Duodenal mucosa (tissue), 2 donors: ENCODE results near the gene TMEM30A.

ENCODE experiments used
- H3K27ac ChIP-seq: one replicate; pipeline ENCODE4 v1.7.0; 2013; ENCODE audit warnings: low read depth, low read length
- H3K27me3 ChIP-seq, 2 donors: one replicate each; pipeline ENCODE4 v1.7.0; 2013; ENCODE audit warnings: low read length in 2 of 2, control low read depth in 1 of 2; ENCODE audit not compliant: insufficient read depth in 2 of 2, control insufficient read depth in 1 of 2
- H3K36me3 ChIP-seq, 2 donors: one replicate each; pipeline ENCODE4 v1.7.0; 2013; ENCODE audit warnings: low read length in 2 of 2, control low read depth in 1 of 2; ENCODE audit not compliant: insufficient read depth in 2 of 2, control insufficient read depth in 1 of 2
- H3K4me1 ChIP-seq, 2 donors: one replicate each; pipeline ENCODE4 v1.7.0; 2013; ENCODE audit warnings: low read length in 2 of 2, control low read depth in 1 of 2; ENCODE audit not compliant: insufficient read depth in 2 of 2, control insufficient read depth in 1 of 2
- H3K4me3 ChIP-seq, 2 donors: one replicate each; pipeline ENCODE4 v1.7.0; 2013; ENCODE audit warnings: low read length in 2 of 2, low read depth in 1 of 2
- H3K9ac ChIP-seq, 2 donors: one replicate each; pipeline ENCODE4 v1.7.0; 2013; ENCODE audit warnings: low read length in 2 of 2, low read depth in 1 of 2
- H3K9me3 ChIP-seq, 2 donors: one replicate each; pipeline ENCODE4 v1.7.0; 2013; ENCODE audit warnings: low read length in 2 of 2, control low read depth in 1 of 2; ENCODE audit not compliant: control insufficient read depth in 1 of 2

Gene TMEM30A

DNA sequence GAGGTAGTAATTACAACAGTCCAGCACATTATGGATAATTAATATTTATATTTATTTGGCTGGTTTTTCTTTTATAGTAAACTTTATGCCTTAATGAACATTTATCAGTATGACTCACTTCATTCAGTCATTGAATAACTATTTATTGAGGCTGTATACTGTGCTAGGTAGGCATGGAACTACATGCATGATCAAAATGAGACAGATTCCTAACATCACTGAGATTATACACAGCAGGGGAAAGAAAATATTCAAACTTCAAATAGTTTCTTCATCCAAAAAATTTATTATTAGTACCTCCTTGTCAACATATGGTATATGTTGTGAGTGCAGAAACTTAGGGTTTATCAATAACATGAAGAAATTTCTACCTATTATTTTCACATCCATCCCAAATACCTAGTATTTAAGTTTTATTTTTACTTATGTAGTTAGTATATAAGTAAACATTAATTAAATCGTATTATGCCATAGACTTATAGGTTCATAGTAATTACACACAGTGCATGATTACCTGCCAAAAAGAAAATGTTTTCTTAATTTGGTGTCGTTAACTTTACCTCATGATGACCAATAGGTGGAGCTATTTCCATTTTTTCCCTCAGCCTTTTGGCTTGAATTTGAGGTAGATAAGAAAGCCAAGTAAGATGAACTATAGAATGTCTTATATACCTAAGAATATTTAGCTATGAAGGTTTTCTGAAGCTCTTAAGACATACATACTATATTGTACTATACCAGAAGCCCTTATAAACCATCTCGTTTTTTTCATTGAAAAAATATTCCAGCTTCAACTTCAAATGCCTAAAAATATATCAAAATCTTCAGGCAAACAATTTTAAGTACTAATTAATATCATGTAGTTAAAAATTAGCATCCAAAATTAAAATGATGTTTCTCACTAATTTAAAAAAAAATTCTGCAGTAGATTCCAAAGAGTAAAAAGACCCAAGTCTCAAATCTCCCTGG, 12.5 kb upstream of the TMEM30A start:
- no peaks in the 10 kb centered on the region for H3K36me3 ChIP-seq
- no peaks in the 10 kb centered on the region for H3K9me3 ChIP-seq
- peaks cover 0 to 7% of the 10 kb centered on the region in 2 donors for H3K4me1 ChIP-seq
- no peak overlapping the region for H3K9ac ChIP-seq
- no peak overlapping the region for H3K27ac ChIP-seq
- H3K27me3 ChIP-seq: no peaks in the 10 kb centered on the region
- no peak overlapping the region for H3K4me3 ChIP-seq

- H3K9ac ChIP-seq: no peak overlapping the region
- no peaks in the 10 kb centered on the region for H3K27me3 ChIP-seq
- H3K27ac ChIP-seq: no peak overlapping the region
- no peak overlapping the region for H3K4me3 ChIP-seq
- H3K9me3 ChIP-seq: no peaks in the 10 kb centered on the region
- H3K36me3 ChIP-seq: no peaks in the 10 kb centered on the region
- H3K4me1 ChIP-seq: no peaks in the 10 kb centered on the region
These were observed 8.0 kb upstream of the TMEM30A start for GRCh38 chr6:75292555-75292954.

DNA sequence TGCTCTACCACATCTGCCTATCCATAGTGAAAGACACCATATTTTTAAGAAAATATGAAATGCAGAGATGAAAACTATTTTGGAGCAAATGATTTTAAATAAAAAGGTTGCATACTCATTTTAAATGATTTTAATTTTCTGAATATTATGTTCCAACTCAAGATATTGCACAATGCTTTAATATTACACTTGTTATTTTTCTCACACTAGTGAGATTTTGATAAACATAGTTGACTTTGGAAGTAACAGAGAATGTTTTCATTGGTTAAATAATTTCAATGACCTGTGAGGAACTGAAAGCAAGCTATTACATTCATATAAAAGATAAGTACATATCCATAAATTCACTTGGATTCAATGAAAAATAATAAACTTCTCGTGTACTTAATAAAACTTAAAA, 7.2 kb upstream of the TMEM30A start:
- Histone ChIP-seq H3K4me3 (no peak overlapping the region), H3K36me3 (no peaks in the 10 kb centered on the region), H3K4me1 (no peaks in the 10 kb centered on the region), H3K9me3 (no peaks in the 10 kb centered on the region), H3K27ac (no peak overlapping the region), H3K27me3 (no peaks in the 10 kb centered on the region), H3K9ac (no peak overlapping the region)

DNA sequence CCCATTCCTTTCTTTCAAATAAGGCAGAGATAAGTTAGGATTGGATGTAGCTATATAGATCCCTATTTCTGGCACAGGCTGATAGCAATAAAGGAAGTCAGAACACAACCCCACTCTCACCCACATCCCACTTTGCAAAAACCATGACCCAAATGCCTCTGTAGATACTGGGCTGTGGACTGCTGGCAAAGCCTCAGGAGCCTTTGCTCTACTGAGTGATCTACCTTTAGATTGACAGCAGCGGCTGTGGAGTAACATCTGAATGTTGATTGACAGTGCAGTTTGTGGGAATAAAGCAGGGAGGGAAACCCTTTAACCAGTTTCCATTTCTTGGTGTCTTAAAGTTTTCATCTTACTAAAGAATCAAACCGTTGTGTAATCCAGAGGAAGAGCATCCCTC, 6.7 kb upstream of the TMEM30A start:
- H3K27me3 ChIP-seq: no peaks in the 10 kb centered on the region
- H3K9ac ChIP-seq: no peak overlapping the region
- H3K4me1 ChIP-seq: peaks cover 0 to under 1% of the 10 kb centered on the region in 2 donors
- no peaks in the 10 kb centered on the region for H3K9me3 ChIP-seq
- H3K4me3 ChIP-seq: no peak overlapping the region
- no peaks in the 10 kb centered on the region for H3K36me3 ChIP-seq
- H3K27ac ChIP-seq: no peak overlapping the region

GRCh38 chr6:75290136-75290945, 5.7 kb upstream of the TMEM30A start:
- Histone ChIP-seq H3K9me3 (no peaks in the 10 kb centered on the region), H3K27ac (no peak overlapping the region), H3K36me3 (no peaks in the 10 kb centered on the region), H3K4me3 (no peak overlapping the region), H3K4me1 (peaks cover 0 to 3% of the 10 kb centered on the region in 2 donors), H3K9ac (no peak overlapping the region), H3K27me3 (no peaks in the 10 kb centered on the region)

DNA sequence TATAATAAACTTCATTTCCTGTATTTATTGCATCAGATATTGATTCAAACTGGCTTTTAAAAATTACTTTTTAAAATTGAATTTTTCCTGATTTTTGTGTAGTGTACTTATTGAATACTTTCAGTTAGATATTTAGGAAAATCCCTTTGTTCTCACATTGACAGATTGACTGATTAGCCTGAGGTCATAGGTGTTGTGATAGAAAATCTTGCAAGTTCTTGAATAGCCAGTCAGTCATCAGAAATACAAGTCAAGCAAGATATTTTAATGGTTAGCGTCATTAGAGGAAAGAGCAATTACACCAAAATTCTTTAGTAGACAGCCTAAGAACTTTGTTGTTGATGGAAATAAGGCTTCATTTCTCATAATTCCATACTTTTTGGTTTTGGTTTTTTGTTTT, 3.4 kb upstream of the TMEM30A start:
- no peak overlapping the region for H3K9ac ChIP-seq
- no peak overlapping the region for H3K4me3 ChIP-seq
- no peaks in the 10 kb centered on the region for H3K36me3 ChIP-seq
- peaks cover under 1 to 3% of the 10 kb centered on the region in 2 donors for H3K4me1 ChIP-seq
- H3K27me3 ChIP-seq: no peaks in the 10 kb centered on the region
- H3K27ac ChIP-seq: no peak overlapping the region
- no peaks in the 10 kb centered on the region for H3K9me3 ChIP-seq

DNA sequence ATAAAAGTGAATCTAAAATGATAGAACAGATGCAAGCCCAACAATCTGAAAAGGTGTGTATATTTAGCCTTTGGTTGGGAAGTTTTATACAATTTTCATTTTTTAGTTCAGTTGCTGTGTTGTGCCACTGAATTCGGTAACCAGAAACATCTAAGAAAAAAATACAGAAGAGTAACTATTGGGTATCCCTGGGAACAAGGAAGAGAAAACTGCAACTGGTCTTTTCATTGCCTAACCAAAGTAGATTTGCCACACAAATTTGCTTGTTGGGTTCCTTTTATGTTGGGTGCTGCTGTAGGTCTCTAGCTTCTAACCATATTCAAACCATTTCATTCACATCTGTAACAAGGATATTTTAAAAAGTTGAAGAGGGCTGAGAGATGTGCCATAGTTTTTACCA, 2.8 kb upstream of the TMEM30A start:
- no peak overlapping the region for H3K4me3 ChIP-seq
- H3K9me3 ChIP-seq: no peaks in the 10 kb centered on the region
- peaks cover 6 to 8% of the 10 kb centered on the region in 2 donors for H3K4me1 ChIP-seq
- H3K9ac ChIP-seq: no peak overlapping the region
- H3K27me3 ChIP-seq: no peaks in the 10 kb centered on the region
- no peaks in the 10 kb centered on the region for H3K36me3 ChIP-seq
- no peak overlapping the region for H3K27ac ChIP-seq

- H3K4me1 ChIP-seq: peaks cover 8 to 9% of the 10 kb centered on the region in 2 donors
- no peak overlapping the region for H3K4me3 ChIP-seq
- no peaks in the 10 kb centered on the region for H3K36me3 ChIP-seq
- H3K9ac ChIP-seq: no peak overlapping the region
- H3K27ac ChIP-seq: no peak overlapping the region
- no peaks in the 10 kb centered on the region for H3K27me3 ChIP-seq
- H3K9me3 ChIP-seq: no peaks in the 10 kb centered on the region
These were observed 2.4 kb upstream of the TMEM30A start for GRCh38 chr6:75286955-75287354.

DNA sequence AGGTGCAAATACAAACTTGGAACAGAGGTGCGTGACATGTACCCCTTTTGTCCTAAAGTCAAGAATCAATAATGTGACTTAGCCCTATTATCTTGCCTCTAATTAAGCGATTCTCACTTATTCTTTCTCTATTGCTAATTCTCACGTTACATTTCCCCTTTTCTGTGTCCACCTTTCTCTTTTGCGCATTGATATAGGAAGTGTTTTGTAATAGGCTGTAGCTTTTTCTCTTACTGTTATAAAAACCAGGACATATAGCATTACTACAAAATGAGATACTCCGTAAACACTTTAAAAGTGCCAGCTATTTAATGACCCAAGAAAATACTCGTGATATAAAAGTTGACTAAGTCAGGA, 669 bp upstream of the TMEM30A start:
- H3K4me3 ChIP-seq: peak overlapping the region; percentile 98 to 99
- H3K9ac ChIP-seq: peak overlapping the region; percentile 88 to 98
- H3K4me1 ChIP-seq: peaks cover 12 to 16% of the 10 kb centered on the region in 2 donors
- peak overlapping the region; percentile 85 for H3K27ac ChIP-seq
- no peaks in the 10 kb centered on the region for H3K9me3 ChIP-seq
- H3K27me3 ChIP-seq: no peaks in the 10 kb centered on the region
- H3K36me3 ChIP-seq: no peaks in the 10 kb centered on the region
